OCI-LY3 (cell line): ENCODE data around the gene HRG.

ENCODE experiments used
- EZH2phosphoT487 ChIP-seq: fragments of 200-600 bp; shearing (Covaris generic); IDR thresholded peaks from 2 replicates; pipeline ENCODE4 v1.6.1; 2018; ENCODE audit warnings: antibody characterized with exemption, mixed run types, low read depth
- TF ChIP-seq, protein P1 (sequence below): fragments of 200-600, 300-600 bp; sonication (generic); IDR thresholded peaks from 2 replicates; pipeline ENCODE4 v1.5.1; 2014; ENCODE audit warnings: antibody characterized with exemption, low read length, low read depth

DNA sequence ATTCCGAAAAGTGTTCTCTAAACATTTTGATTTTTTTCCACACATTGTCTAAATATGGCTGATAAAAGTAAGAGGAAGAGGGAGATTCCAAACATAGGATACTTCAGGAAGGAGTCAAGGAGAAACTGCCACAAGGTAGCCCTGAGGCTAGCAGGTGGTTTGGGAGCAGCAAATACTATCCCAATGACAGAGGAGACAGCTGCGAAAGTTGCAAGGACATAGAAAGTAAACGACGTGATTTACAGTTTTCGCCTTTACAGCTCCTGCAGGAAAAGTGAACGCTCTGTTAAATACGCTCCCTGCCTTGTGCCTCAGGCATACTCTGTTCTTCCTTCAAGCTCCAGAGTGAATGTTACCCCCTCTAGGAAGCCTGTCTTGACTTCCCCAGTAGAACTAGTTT is 29.3 kb upstream of the HRG start:
- TF ChIP-seq, protein P1, sequence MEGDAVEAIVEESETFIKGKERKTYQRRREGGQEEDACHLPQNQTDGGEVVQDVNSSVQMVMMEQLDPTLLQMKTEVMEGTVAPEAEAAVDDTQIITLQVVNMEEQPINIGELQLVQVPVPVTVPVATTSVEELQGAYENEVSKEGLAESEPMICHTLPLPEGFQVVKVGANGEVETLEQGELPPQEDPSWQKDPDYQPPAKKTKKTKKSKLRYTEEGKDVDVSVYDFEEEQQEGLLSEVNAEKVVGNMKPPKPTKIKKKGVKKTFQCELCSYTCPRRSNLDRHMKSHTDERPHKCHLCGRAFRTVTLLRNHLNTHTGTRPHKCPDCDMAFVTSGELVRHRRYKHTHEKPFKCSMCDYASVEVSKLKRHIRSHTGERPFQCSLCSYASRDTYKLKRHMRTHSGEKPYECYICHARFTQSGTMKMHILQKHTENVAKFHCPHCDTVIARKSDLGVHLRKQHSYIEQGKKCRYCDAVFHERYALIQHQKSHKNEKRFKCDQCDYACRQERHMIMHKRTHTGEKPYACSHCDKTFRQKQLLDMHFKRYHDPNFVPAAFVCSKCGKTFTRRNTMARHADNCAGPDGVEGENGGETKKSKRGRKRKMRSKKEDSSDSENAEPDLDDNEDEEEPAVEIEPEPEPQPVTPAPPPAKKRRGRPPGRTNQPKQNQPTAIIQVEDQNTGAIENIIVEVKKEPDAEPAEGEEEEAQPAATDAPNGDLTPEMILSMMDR = no peak
- no peak for TF ChIP-seq EZH2phosphoT487
